GM23248 (cell line): Measurements from ENCODE around the gene SELENOO. TPM values are rescaled to one million over a fixed set of nuclear protein-coding genes. Genes with fewer than 3 reads are reported as not detected.

ENCODE experiments used
- DNase-seq: peaks from one replicate; pipeline ENCODE4 v3.0.0-alpha.2; 2015
- H2AFZ ChIP-seq: fragments of 200-600 bp; sonication (generic); 2 replicates; pipeline ENCODE4 v1.6.1; 2016; ENCODE audit warnings: antibody characterized with exemption
- H3F3A ChIP-seq: fragments of 200-600 bp; sonication (generic); 2 replicates; pipeline ENCODE4 v1.6.1; 2016; ENCODE audit warnings: mild to moderate bottlenecking, antibody characterized with exemption, mixed run types; ENCODE audit not compliant: insufficient read depth
- H3K27ac ChIP-seq: fragments of 200-600 bp; sonication (generic); 2 replicates; pipeline ENCODE4 v1.5.1; 2016; ENCODE audit warnings: mild to moderate bottlenecking
- H3K27me3 ChIP-seq: fragments of 200-600 bp; sonication (generic); replicated peaks from 2 replicates; pipeline ENCODE4 v1.6.1; 2016; ENCODE audit warnings: mild to moderate bottlenecking; ENCODE audit not compliant: insufficient read depth
- H3K36me3 ChIP-seq: fragments of 200-600 bp; sonication (generic); 2 replicates; pipeline ENCODE4 v1.6.1; 2016; ENCODE audit warnings: low read depth, mild to moderate bottlenecking
- H3K4me1 ChIP-seq: fragments of 200-600 bp; sonication (generic); 2 replicates; pipeline ENCODE4 v1.6.1; 2016; ENCODE audit warnings: mild to moderate bottlenecking; ENCODE audit not compliant: insufficient read depth
- H3K4me2 ChIP-seq: fragments of 200-600 bp; sonication (generic); one replicate; pipeline ENCODE4 v1.6.1; 2016; ENCODE audit warnings: mild to moderate bottlenecking; ENCODE audit not compliant: unreplicated experiment
- H3K4me3 ChIP-seq: fragments of 200-600 bp; sonication (generic); 2 replicates; pipeline ENCODE4 v1.5.1; 2016; ENCODE audit warnings: mild to moderate bottlenecking
- H3K79me2 ChIP-seq: fragments of 200-600 bp; sonication (generic); 2 replicates; pipeline ENCODE4 v1.6.1; 2016; ENCODE audit warnings: mild to moderate bottlenecking; ENCODE audit not compliant: insufficient read depth
- H3K9ac ChIP-seq: fragments of 200-600 bp; sonication (generic); 2 replicates; pipeline ENCODE4 v1.6.1; 2016; ENCODE audit warnings: mild to moderate bottlenecking
- H3K9me2 ChIP-seq: fragments of 200-600 bp; sonication (generic); 2 replicates; pipeline ENCODE4 v1.6.1; 2016; ENCODE audit warnings: mixed run types, mild to moderate bottlenecking, moderate library complexity; ENCODE audit not compliant: insufficient read depth
- H3K9me3 ChIP-seq: fragments of 200-600 bp; sonication (generic); one replicate; pipeline ENCODE4 v1.6.1; 2017; ENCODE audit warnings: low read depth
- H4K20me1 ChIP-seq: fragments of 200-600 bp; sonication (generic); 2 replicates; pipeline ENCODE4 v1.6.0; 2016; ENCODE audit not compliant: insufficient read depth
- EZH2 ChIP-seq: fragments of 200-600 bp; sonication (generic); IDR thresholded peaks from 2 replicates; pipeline ENCODE4 v1.6.1; 2018; ENCODE audit warnings: antibody characterized with exemption, mild to moderate bottlenecking; ENCODE audit not compliant: insufficient read depth, poor library complexity, severe bottlenecking
- EZH2phosphoT487 ChIP-seq: fragments of 200-600 bp; sonication (generic); IDR thresholded peaks from 2 replicates; pipeline ENCODE4 v1.6.1; 2018; ENCODE audit warnings: antibody characterized with exemption, moderate library complexity, mild to moderate bottlenecking, low read depth; ENCODE audit not compliant: insufficient read depth
- WGBS, 2 experiments: methylation state at CpG; one replicate each; pipeline ENCODE4 v1.1.6; 2015 to 2017; ENCODE audit warnings: low lambda C conversion rate in 2 of 2, low coverage in 1 of 2; ENCODE audit errors: missing lambda C conversion rate in 2 of 2; 5-methylcytosine and 5-hydroxymethylcytosine counted together
- in situ Hi-C: fragments of 300-500 bp; cut with MboI; formaldehyde crosslinking; loops from 2 replicates; pipeline ENCODE4 v1.15.0; 2020
- polyA plus RNA-seq: library from polyadenylated mRNA; unstranded; fragments of >200 nt; fragmentation: Nextera tagmentation; extraction: Ambion mirVana; gene quantifications from 2 replicates; pipeline ENCODE4 v1.2.1, GENCODE V29; 2016
- total RNA-seq: library from RNA; depleted of rRNA; stranded (reverse); fragments of >200 nt; shearing (Covaris generic); gene quantifications from 2 replicates; pipeline ENCODE4 v1.2.3, GENCODE V29; 2014; rRNA removed

Gene SELENOO, protein sequence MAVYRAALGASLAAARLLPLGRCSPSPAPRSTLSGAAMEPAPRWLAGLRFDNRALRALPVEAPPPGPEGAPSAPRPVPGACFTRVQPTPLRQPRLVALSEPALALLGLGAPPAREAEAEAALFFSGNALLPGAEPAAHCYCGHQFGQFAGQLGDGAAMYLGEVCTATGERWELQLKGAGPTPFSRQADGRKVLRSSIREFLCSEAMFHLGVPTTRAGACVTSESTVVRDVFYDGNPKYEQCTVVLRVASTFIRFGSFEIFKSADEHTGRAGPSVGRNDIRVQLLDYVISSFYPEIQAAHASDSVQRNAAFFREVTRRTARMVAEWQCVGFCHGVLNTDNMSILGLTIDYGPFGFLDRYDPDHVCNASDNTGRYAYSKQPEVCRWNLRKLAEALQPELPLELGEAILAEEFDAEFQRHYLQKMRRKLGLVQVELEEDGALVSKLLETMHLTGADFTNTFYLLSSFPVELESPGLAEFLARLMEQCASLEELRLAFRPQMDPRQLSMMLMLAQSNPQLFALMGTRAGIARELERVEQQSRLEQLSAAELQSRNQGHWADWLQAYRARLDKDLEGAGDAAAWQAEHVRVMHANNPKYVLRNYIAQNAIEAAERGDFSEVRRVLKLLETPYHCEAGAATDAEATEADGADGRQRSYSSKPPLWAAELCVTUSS
- total RNA-seq (24.3 and 29.1 TPM in 2 replicates), polyA plus RNA-seq (5.0 and 9.6 TPM in 2 replicates)

DNA sequence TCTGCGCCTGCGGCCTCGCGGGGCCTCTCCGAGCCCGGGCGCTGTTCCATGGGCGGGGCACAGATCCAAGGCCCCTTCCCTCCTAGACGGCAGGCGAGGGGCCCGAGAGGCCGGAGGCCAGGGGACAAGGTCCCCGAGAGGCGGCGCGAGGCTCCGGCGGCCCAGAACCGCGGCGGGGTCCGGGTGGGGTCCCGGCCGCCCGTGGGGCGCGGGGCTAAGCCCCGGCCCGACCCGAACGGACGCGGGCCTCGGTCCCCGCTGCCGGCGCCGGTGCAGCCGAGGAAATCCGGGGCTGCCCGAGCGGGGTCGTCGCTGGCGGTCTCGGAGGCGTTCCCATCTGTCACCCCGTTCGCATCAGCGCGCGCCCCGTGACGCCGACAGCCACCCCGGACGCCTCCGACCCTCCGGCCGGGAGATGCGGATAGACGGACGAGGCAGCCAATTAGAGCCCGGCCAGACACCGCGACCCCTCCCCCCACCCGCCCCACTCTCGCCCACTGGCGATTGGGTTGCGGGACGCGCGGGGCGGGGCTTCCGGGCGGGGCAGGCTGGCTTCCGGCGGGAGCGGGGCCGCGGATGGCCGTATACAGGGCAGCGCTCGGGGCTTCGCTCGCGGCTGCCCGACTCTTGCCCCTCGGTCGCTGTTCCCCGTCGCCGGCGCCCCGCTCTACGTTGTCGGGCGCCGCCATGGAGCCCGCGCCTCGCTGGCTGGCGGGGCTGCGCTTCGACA lies at the start of gene SELENOO:
Gene SELENOO, plus strand, starts transcription at position 551 of the 730 bp plus-strand sequence. Its CDS starts 26 bp downstream, at position 577.
- no peaks in the 10 kb centered on the region for H3K27me3 ChIP-seq
- H3K27ac ChIP-seq = no peak within 1 kb of the TSS
- H3K9ac ChIP-seq = peak within 1 kb of the TSS; percentile 76
- 1% methylated on average over 45 to 91 of the region's 105 CpGs for WGBS, 2 experiments
- H4K20me1 ChIP-seq = no peaks in the 10 kb centered on the region
- peak within 1 kb of the TSS; percentile 71 for H2AFZ ChIP-seq
- H3K79me2 ChIP-seq = peaks cover 38% of the 10 kb centered on the region
- in situ Hi-C loops = no loop called here
- no peaks in the 10 kb centered on the region for H3K9me2 ChIP-seq
- H3K4me3 ChIP-seq = peak within 1 kb of the TSS; percentile 94
- no peaks in the 10 kb centered on the region for H3K9me3 ChIP-seq
- H3K4me1 ChIP-seq = peaks cover 8% of the 10 kb centered on the region
- H3K4me2 ChIP-seq = peak within 1 kb of the TSS; percentile 76
- TF ChIP-seq EZH2phosphoT487 (no peak), EZH2 (no peak)
- DNase-seq = peak; percentile 95
- H3K36me3 ChIP-seq = peaks cover 5% of the 10 kb centered on the region; the same call in 1 of the 2 replicates
- no peaks in the 10 kb centered on the region; the same call in 1 of the 2 replicates for H3F3A ChIP-seq

DNA sequence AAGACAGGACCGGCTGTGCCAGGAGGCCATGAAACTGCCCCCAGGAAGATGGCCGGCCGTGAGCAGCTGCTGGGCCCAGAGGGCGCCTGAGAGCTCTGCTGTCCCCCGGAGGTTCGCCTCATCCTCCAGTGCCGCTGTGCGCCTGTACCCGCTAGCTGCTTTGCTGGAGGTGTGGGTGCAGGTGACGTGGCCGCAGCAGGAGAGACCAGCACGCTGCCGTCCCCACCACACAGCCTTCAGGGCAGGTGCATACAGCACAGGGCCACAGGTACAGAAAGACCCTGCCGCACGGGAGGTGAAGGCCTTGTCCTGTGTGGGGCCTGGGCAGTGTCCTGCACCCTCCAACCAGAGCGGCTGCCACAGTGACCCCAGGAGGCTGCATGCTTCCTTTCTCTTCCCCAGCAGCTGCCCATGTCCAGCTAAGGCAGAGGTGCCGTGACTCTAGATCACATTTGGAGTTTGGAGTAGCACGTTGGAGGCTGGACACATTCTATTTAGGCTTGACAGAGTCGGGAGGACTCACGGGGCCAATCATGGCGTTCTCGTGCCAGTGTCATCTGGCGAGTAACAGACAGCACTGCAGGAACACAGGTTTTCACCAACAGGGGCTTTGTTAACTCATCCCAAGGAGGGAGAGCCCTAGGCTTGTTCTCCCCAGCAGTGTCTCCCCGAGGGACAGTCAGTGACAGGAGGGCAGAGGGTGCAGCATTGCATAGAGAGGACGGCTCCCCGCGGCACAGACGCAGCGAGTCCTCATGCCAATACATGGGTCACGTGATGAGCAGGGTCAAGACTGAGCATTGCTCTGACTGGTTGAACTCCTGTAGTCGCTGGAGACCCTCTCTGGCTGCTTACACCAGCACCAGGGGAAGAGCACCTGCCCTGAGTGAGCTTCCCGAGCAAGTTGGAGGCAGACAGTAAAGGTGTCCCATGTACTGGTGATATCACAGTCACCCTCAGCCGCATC lies 49.0 kb upstream of the SELENOO start:
- DNase-seq = no peak
- no peak overlapping the region for H2AFZ ChIP-seq
- in situ Hi-C loops = no loop called here
- H3K9me3 ChIP-seq = no peaks in the 10 kb centered on the region
- no peaks in the 10 kb centered on the region for H3K27me3 ChIP-seq
- no peaks in the 10 kb centered on the region for H3K9me2 ChIP-seq
- H3K36me3 ChIP-seq = no peaks in the 10 kb centered on the region
- H3K4me3 ChIP-seq = no peak overlapping the region
- H3K79me2 ChIP-seq = no peaks in the 10 kb centered on the region
- TF ChIP-seq EZH2 = no peak
- H3F3A ChIP-seq = no peaks in the 10 kb centered on the region
- WGBS, 2 experiments = 68 to 69% methylated on average over 33 of the region's 33 CpGs
- H3K4me1 ChIP-seq = no peaks in the 10 kb centered on the region
- H4K20me1 ChIP-seq = no peaks in the 10 kb centered on the region
- H3K4me2 ChIP-seq = no peak overlapping the region
- H3K9ac ChIP-seq = no peak overlapping the region
- H3K27ac ChIP-seq = no peak overlapping the region

DNA sequence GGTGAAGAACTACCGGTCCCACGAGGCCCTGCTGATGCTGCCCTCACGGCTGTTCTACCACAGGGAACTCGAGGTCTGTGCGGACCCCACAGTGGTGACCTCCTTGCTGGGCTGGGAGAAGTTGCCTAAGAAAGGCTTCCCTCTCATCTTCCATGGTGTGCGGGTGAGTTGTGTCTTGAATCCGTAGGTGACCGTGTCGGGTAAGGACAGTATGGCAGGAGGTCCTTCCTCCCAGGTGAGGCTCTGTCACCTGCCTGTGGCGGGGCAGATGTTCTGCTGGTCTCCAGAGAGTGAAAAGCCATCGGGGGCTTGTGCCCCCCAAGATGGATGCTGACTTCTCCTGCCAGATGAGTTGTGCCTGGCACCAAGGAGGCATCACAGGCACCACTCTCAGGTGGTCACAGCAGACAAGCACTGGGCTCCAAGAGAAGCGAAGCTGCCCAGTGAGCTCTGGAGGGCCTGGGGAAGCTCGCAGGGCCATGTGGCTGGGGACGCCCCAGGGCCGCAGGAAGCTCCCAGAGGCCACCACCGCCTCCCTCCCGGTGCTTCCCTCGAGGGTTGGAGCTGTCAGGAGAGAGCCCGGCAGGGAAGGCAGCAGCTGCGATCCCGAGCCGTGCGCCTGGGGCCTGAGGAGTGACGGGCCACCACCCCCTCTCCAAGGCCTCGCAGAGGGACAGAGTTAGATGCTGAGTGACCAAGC lies 47.6 kb upstream of the SELENOO start:
- Histone ChIP-seq H3K27ac (no peak overlapping the region), H3K9me2 (no peaks in the 10 kb centered on the region), H3K4me1 (no peaks in the 10 kb centered on the region), H3K9me3 (no peaks in the 10 kb centered on the region), H3F3A (no peaks in the 10 kb centered on the region), H3K79me2 (no peaks in the 10 kb centered on the region), H3K9ac (no peak overlapping the region), H3K4me2 (no peak overlapping the region), H3K4me3 (no peak overlapping the region), H3K27me3 (no peaks in the 10 kb centered on the region), H4K20me1 (no peaks in the 10 kb centered on the region), H3K36me3 (no peaks in the 10 kb centered on the region), H2AFZ (no peak overlapping the region)
- no peak for DNase-seq
- 73 to 75% methylated on average over 25 of the region's 25 CpGs for WGBS, 2 experiments
- TF ChIP-seq EZH2phosphoT487 (no peak), EZH2 (no peak)
- in situ Hi-C loops = no loop called here
